NCI-H446 treated with DMSO at 0.1 percent for 48 hours (cell line): ENCODE measurements around the gene PDE11A.
"Not testable (repeated sequence)": the region's sequence is repeated elsewhere in the genome, so short reads cannot be mapped to it uniquely, and the experiment has no call there.

ENCODE experiments used
- DNase-seq: peaks from one replicate; lab custom pipeline; 2025; lab: John Stamatoyannopoulos, UW

PDE11A gene

GRCh38 chr2:178072383-178073301 is at the start of gene PDE11A:
Gene PDE11A (minus strand): TSS chr2:178072777. CDS start chr2:178072437, 340 bp downstream.
- DNase-seq = peak; percentile 48

DNA sequence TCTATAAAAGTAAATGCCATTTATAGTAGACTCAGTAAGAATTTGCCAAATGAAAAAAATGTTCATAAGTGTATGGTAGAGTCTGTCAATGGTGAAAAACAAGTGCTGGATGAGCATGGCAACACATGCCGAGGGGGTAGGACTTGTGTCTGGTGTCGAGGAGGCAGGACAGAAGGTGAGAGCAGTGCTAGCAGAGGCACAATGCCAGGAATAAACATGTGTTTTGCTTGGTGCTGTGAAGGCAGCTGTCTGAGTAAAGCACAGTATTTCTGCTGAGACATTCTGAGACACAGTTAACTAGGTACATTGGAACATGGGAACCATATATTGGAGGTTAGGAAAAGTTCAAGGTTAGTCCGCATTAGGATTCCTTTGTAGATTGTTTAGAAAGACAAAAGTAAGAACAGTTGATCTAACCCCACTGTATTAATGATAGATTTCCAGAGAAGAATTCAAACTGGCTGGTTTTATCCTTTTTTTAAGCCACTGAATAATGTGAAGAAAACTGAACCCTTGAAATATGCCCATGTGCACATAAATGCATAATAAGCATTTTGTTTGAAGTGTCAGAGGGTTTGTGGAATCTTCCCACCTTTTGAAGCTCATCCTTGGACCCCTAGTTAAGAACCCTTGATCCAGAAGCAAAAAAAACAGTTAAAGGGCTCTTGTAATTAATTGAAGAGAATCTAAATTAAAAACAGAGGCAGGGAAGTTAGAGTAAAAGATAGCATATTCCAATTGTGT is 46.8 kb upstream of the PDE11A start:
- no peak for DNase-seq

DNA sequence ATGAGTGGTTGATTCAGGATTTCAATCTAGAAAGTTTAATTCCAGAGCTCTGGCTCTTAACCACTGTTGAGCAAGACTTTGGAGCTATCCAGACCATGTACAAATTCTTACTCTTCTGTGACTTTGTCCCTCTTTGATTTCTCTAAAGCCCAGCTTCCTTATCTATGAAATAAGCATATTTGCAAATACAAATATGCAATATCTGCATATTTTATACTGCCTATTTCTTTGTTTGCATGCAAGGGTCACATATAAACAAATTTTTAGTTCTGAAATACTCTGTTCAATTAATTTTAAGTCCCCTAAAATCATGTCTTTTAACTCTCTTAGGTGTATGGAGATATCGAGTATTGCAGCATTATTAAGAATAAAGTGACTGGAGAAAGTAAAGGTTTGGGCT is 45.1 kb upstream of the PDE11A start:
- DNase-seq = no peak

DNA sequence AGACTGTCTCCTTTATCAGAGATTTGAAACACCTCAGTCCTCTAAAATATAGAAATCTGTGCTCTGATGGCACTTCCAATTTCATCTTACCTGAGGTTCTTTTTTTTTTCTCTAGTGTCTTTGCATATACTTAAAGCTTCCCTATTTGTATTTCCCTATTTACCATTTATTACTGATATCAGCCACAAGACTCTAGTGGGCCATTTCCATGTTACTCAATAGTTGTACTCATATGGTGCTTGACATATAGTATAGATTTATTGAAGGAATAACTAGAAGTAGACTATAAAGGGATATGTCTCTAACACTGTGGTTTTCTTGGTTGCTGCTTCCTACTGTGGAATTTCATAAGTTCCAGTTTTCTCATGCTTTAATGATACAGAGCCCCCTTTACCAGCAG is 42.7 kb upstream of the PDE11A start:
- no peak for DNase-seq

DNA sequence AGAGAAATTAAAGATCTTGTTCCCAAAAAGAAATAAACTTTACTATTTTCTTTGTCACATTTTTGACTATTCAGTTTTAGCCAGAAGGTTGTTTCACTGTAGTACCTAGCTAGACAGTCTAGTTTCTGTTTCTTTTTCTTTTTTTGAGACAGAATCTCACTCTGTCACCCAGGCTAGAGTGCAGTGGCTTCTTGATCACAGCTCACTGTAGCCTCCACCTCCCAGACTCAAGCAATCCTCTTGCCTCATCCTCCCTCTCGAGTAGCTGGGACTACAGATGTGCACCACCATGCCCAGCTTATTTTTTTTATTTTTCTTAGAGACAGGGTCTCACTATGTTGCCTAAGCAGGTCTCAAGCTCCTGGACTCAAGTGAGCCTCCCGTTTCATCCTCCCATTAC is 41.9 kb upstream of the PDE11A start:
- no peak for DNase-seq

DNA sequence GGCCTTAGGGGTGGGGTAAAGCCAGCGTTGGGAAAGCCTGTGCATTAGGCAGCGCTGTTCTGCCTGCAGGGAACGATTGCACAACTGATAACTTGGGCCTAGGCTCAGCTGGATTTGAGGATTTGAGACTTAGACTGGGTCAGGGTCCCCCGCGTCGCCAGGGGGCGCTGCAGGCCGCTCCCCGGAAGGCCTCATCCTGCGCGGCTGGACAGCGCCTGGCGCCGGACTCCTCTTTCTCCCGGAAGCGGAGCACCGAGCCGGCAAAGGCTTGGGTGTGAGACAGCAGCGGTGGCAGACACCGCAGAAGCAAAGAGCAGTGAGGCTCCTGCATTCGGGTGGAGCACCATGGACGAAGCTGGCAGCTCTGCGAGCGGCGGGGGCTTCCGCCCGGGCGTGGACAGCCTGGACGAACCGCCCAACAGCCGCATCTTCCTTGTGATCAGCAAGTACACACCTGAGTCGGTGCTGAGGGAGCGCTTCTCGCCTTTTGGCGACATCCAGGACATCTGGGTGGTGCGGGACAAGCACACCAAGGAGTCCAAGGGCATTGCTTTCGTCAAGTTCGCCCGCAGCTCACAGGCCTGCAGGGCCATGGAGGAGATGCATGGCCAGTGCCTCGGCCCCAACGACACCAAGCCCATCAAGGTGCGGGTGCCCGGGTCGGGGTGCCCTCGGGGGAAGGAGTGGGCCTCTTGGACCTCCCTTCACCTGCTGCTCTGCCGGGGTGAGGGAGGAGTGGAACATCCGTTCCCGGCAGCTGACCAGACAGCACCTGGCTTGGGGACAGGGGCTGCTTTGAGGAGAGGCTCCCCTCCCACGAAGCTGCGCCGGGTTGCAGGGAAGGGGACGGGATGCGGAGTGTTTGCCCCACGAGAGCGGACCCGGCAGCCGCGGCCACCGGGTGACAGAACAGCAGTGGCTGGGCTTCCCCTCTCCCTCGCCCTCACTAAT is 39.9 kb upstream of the PDE11A start, which contains the start of gene RBM45:
TSS of gene RBM45 (plus strand) at position 236 of the 951 bp plus-strand sequence. CDS start at position 346, 110 bp downstream.
- peak; percentile 73 for DNase-seq

GRCh38 chr2:178111743-178112142 is 39.2 kb upstream of the PDE11A start:
- DNase-seq = no peak

GRCh38 chr2:178110681-178111080 is 38.1 kb upstream of the PDE11A start:
- no peak for DNase-seq

DNA sequence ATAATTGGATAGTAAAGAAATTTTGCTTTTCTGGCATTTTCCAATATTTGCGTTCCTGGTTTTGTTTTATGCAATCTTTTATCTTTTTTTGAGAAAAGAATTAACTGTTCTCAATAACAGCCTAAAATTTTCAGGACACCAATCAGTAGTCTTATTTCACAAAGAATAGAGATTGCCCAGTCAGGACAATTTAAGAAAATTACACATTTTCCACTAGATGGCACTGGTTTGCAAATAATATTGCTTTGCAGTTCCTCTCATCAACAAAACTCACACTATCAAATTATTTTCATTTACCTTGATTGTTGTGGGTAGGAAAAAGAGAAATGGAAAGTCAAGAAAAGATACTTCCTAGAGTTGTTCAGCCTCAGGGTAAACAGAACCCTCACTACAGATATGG is 37.2 kb upstream of the PDE11A start:
- DNase-seq = peak; percentile 44

- DNase-seq = no peak
These were observed 35.6 kb upstream of the PDE11A start for GRCh38 chr2:178108176-178108575.

GRCh38 chr2:178106053-178106452 is 33.5 kb upstream of the PDE11A start:
- DNase-seq = no peak

GRCh38 chr2:178105566-178105965 is 33.0 kb upstream of the PDE11A start:
- DNase-seq = no peak

DNA sequence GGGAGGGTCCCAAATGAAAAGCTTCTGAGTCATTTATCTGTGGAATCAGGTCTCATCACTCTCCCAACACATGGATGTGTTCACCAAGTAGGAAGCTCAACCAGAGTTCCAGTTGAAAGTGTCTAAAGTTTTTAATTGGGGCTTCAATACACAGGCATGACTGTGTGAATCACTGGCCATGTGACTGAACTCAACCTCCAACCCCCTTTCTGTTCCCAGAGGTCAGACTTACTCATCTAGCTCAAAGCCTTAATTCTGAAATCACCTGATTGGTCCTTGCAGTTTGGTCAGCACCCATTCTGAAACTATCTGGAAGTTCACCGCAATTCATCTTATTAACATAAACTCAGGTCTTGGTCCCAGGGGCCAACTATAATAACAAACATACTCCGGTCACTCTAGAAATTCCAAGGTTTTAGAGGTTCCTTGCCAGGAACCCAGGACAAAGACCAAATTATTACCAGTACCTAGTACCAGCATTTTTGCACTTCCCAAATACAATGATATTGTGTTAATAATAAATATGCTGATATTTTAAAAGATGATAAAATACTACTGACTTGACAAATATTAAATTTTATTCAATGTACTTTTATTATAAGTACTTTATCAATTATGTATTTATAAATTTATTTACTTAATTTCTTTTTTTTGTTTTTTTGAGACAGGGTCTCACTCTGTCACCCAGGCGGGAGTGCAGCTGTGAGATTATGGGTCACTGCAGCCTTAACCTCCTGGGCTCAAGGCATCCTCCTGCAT is 28.9 kb upstream of the PDE11A start:
- DNase-seq = no peak

GRCh38 chr2:178093471-178093870 is 20.9 kb upstream of the PDE11A start:
- DNase-seq = no peak

DNA sequence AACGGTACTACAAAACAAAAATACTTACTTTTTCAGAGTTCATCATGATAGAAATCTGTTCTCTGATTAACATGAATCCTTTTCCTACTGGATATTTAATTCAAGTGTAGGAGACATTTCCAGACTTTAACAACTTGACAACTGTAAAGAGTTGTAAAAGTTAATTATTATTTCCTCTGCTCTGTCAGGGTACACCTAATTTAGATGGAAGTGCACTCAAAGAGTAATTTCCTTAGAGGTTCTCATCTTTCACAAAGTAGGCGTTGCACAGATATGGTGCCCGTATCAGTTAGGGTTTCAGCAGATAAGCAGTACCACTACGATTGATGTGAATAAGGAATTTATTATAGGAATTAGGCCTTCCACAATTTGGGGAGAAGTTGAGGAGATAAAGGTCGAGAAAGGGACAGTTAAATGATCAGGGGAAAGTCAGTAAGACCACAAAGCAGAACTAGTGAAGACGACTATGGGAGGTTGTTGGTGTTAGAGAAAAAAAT is 16.2 kb upstream of the PDE11A start:
- no peak for DNase-seq

DNA sequence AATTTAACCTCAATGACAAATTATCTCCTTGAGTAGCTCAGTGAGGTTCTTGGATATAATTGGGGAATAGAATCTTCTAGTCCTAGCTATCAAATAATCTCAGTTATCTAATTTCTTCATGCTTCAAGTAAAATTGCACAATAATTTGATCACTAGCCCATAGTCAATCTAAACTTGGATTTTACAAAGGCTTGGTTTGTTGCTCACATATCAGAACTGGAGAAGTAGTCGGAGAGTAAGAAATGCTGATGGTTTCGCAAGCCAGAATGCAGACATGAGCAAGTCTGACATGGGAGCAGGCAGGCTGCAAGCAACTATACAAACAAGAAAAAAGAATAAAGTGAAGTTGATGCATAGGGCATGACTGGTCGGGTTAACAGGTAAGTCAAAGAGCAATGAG is 11.7 kb upstream of the PDE11A start:
- no peak for DNase-seq

GRCh38 chr2:178082408-178083045 is 9.9 kb upstream of the PDE11A start:
- DNase-seq = no peak

GRCh38 chr2:178079279-178079678 is 6.7 kb upstream of the PDE11A start:
- DNase-seq = not testable (repeated sequence)

DNA sequence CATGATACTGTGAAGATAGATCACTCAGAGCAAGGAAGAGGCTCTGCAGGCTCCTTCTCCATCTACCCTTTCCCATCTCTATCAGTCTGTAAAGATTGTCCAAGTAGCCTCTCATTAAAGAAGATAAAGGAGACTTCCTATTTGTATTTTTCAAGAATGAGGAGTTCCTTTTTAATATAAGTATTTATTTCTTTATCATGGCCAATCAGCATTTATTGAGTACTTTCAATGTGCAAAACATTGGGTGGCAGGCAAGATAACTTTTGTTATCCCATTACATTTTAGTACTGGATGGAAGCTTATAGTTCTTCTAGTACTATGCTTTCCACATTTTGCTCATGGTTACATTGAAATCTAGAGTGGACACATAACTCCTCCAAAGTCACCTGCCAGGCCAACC is 3.6 kb upstream of the PDE11A start:
- no peak for DNase-seq

- no peak for DNase-seq
These were observed 2.4 kb upstream of the PDE11A start for GRCh38 chr2:178075006-178075326.
